Testis (tissue), 2 donors: Measurements from ENCODE around the gene UCN.

Source experiments
- CTCF ChIP-seq, 3 experiments: fragments of 450-650 bp in 2 of 3; fragments of 200-600 bp in 1 of 3; sonication (generic) in 1 of 3; IDR thresholded peaks; one replicate each; pipeline ENCODE4 v1.5.1; 2016 to 2019; ENCODE audit warnings: antibody characterized with exemption in 3 of 3, mild to moderate bottlenecking in 2 of 3, moderate library complexity in 1 of 3
- POLR2A ChIP-seq: fragments of 450-650 bp; IDR thresholded peaks from one replicate; pipeline ENCODE4 v1.6.1; 2017; ENCODE audit warnings: antibody characterized with exemption, mild to moderate bottlenecking, moderate library complexity

GRCh38 chr2:27290549-27290948, 17.7 kb downstream of the UCN start:
- TF ChIP-seq CTCF (IDR thresholded peaks at IDR 0.05) (no peak), POLR2A (no peak)
